Fibroblast of lung (primary cell): ENCODE results near the gene LIPE.

Experiments used
- CTCF ChIP-seq, 2 donors: IDR thresholded peaks in 1 of 2; conservative IDR thresholded peaks in 1 of 2; 1 replicate in 1 of 2; 2 replicates in 1 of 2; pipeline ENCODE4 v1.5.1; 2011 to 2012; ENCODE audit warnings: low read length in 2 of 2, control low read depth in 1 of 2, inconsistent platforms in 1 of 2, low read depth in 1 of 2, mild to moderate bottlenecking in 1 of 2
- EZH2 ChIP-seq: IDR thresholded peaks from 2 replicates; pipeline ENCODE4 v1.5.1; 2012; ENCODE audit warnings: low read length, control low read depth, mild to moderate bottlenecking; ENCODE audit errors: missing control alignments

DNA sequence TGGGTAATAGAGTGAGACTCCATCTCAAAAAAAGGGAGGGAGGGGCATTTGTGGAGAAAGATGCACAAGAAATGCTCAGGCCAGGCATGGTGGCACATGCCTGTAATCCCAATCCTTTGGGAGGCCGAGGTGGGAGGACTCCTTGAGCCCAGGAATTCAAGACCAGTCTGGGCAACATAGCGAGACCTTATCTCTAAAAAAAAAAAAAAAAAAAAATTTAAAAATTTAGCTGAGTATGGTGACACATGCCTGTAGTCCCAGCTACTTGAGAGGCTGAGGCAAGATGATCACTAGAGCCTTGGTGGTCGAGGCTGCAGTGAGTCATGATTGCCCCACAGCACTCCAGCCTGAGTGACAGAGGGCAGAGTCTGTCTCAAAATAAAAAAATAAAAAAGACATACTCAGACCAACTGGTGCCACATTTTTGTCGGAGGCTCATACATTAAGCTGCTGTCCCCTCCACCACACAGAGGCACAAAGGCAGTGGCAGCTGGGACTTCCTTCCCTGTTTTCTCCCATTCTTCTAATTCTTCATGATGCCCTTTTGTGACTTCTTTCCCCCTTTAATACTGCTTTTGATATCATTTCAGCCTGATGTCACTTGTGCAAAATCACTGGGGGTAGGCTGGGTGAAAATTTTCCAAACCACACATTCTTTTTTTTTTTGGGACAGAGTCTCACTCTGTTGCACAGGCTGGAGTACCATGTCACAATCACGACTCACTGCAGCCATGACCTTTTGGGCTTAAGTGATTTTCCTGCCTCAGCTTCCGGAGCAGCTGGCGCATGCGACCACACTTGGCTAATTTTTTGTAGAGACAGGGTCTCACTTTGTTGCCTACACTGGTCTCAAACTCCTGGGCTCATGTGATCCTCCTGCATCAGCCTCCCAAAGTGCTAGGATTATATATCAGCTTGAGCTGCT, 42.4 kb upstream of the LIPE start:
- TF ChIP-seq CTCF (conservative IDR thresholded peaks at IDR 0.05 in 1 of 2, IDR thresholded peaks at IDR 0.05 in 1 of 2; ENCODE audit: low read depth in 1 of 2, low read length in 2 of 2) (no peak), EZH2 (no peak)
